Subcutaneous abdominal adipose tissue (tissue), 5 donors: ENCODE measurements around the gene PIM3.
A peak's percentile ranks its signal among the peaks of the same experiment; 100 is the strongest.
"Not testable (repeated sequence)": the region's sequence is repeated elsewhere in the genome, so short reads cannot be mapped to it uniquely, and the experiment has no call there.

Experiments
- H3K27ac ChIP-seq: one replicate; pipeline ENCODE4 v1.7.0; 2013; ENCODE audit warnings: low read depth, mild to moderate bottlenecking, inconsistent platforms, low read length, moderate library complexity
- H3K27me3 ChIP-seq, 5 donors: one replicate each; pipeline ENCODE4 v1.7.0; 2013; ENCODE audit warnings: low read length in 5 of 5, inconsistent platforms in 1 of 5; ENCODE audit not compliant: control insufficient read depth in 5 of 5, insufficient read depth in 4 of 5
- H3K36me3 ChIP-seq, 5 donors: one replicate each; pipeline ENCODE4 v1.7.0; 2013; ENCODE audit warnings: low read length in 5 of 5; ENCODE audit not compliant: control insufficient read depth in 5 of 5, insufficient read depth in 5 of 5
- H3K4me1 ChIP-seq, 5 donors: one replicate each; pipeline ENCODE4 v1.7.0; 2013; ENCODE audit warnings: low read length in 5 of 5, mild to moderate bottlenecking in 3 of 5, moderate library complexity in 1 of 5; ENCODE audit not compliant: control insufficient read depth in 5 of 5, insufficient read depth in 5 of 5
- H3K4me3 ChIP-seq, 5 donors: one replicate each; pipeline ENCODE4 v1.7.0; 2013; ENCODE audit warnings: low read length in 5 of 5, low read depth in 1 of 5
- H3K9ac ChIP-seq, 5 donors: one replicate each; pipeline ENCODE4 v1.7.0; 2013; ENCODE audit warnings: low read length in 5 of 5, mild to moderate bottlenecking in 4 of 5, moderate library complexity in 3 of 5
- H3K9me3 ChIP-seq, 5 donors: one replicate each; pipeline ENCODE4 v1.7.0; 2013; ENCODE audit warnings: low read length in 5 of 5; ENCODE audit not compliant: control insufficient read depth in 5 of 5
- donor health status: healthy.
- donor health status: healthy.
- donor health status: healthy.
- donor health status: healthy.
- donor health status: healthy.

Gene PIM3

GRCh38 chr22:49972163-49973017, 11.8 kb downstream of the PIM3 start:
- H3K4me1 ChIP-seq: peaks cover 5 to 60% (median 40%) of the 10 kb centered on the region in 5 donors

GRCh38 chr22:49973018-49973961, 12.7 kb downstream of the PIM3 start:
- Histone ChIP-seq H3K4me3 (no peak overlapping the region), H3K9me3 (no peaks in the 10 kb centered on the region), H3K27ac (no peak overlapping the region), H3K4me1 (peaks cover 3 to 51% (median 31%) of the 10 kb centered on the region in 5 donors), H3K27me3 (no peaks in the 10 kb centered on the region), H3K9ac (no peak overlapping the region), H3K36me3 (no peaks in the 10 kb centered on the region)

More at GRCh38 chr22:49972163-49973017, 11.8 kb downstream of the PIM3 start:
- Histone ChIP-seq H3K9me3 (no peaks in the 10 kb centered on the region), H3K9ac (peak overlapping the region in 1 of 5 donors; percentile 78), H3K4me3 (peak overlapping the region in 3 of 5 donors; percentile 32 to 66 (median 48)), H3K36me3 (no peaks in the 10 kb centered on the region), H3K27me3 (no peaks in the 10 kb centered on the region), H3K27ac (no peak overlapping the region)

- peak overlapping the region; percentile 48 for H3K27ac ChIP-seq
Measured at GRCh38 chr22:49975543-49976389, 15.2 kb downstream of the PIM3 start.

GRCh38 chr22:49976439-49977175, 16.0 kb downstream of the PIM3 start:
- H3K4me1 ChIP-seq: peaks cover 0 to 19% (median 11%) of the 10 kb centered on the region in 5 donors
- H3K4me3 ChIP-seq: no peak overlapping the region
- H3K9me3 ChIP-seq: peaks cover 0 to 6% (median 0%) of the 10 kb centered on the region in 5 donors
- H3K27ac ChIP-seq: peak overlapping the region; percentile 48
- no peaks in the 10 kb centered on the region for H3K36me3 ChIP-seq
- H3K27me3 ChIP-seq: no peaks in the 10 kb centered on the region
- no peak overlapping the region for H3K9ac ChIP-seq

More at GRCh38 chr22:49975543-49976389, 15.2 kb downstream of the PIM3 start:
- H3K9ac ChIP-seq: no peak overlapping the region
- H3K4me1 ChIP-seq: peaks cover 0 to 27% (median 17%) of the 10 kb centered on the region in 5 donors
- no peak overlapping the region for H3K4me3 ChIP-seq
- no peaks in the 10 kb centered on the region for H3K36me3 ChIP-seq
- no peaks in the 10 kb centered on the region for H3K27me3 ChIP-seq
- peaks cover 0 to 6% (median 0%) of the 10 kb centered on the region in 5 donors for H3K9me3 ChIP-seq

GRCh38 chr22:49977578-49977977, 17.0 kb downstream of the PIM3 start:
- Histone ChIP-seq H3K27ac (no peak overlapping the region), H3K9me3 (peaks cover 0 to 6% (median 0%) of the 10 kb centered on the region in 5 donors), H3K4me1 (peaks cover 0 to 9% (median 5%) of the 10 kb centered on the region in 5 donors), H3K9ac (no peak overlapping the region), H3K36me3 (no peaks in the 10 kb centered on the region), H3K27me3 (peaks cover 0 to 2% (median 1%) of the 10 kb centered on the region in 5 donors), H3K4me3 (no peak overlapping the region)

GRCh38 chr22:49979587-49980264, 19.2 kb downstream of the PIM3 start:
- Histone ChIP-seq H3K4me1 (peaks cover 0 to 17% (median 11%) of the 10 kb centered on the region in 5 donors), H3K9ac (no peak overlapping the region), H3K27ac (no peak overlapping the region), H3K4me3 (no peak overlapping the region), H3K36me3 (no peaks in the 10 kb centered on the region), H3K9me3 (peaks cover 0 to 6% (median 0%) of the 10 kb centered on the region in 5 donors), H3K27me3 (peaks cover 5 to 11% (median 8%) of the 10 kb centered on the region in 5 donors)

GRCh38 chr22:49981799-49982198, 21.2 kb downstream of the PIM3 start:
- peaks cover 0 to 11% (median 7%) of the 10 kb centered on the region in 5 donors for H3K4me1 ChIP-seq
- H3K27me3 ChIP-seq: peaks cover 5 to 11% (median 8%) of the 10 kb centered on the region in 5 donors
- not testable (repeated sequence) for H3K4me3 ChIP-seq, H3K36me3 ChIP-seq, H3K27ac ChIP-seq, H3K9ac ChIP-seq
- peaks cover 0 to 12% (median 4%) of the 10 kb centered on the region in 5 donors for H3K9me3 ChIP-seq

- H3K4me3 ChIP-seq: peak overlapping the region in 3 of 5 donors; percentile 22 to 47 (median 22)
Measured at GRCh38 chr22:49983148-49984042, 22.8 kb downstream of the PIM3 start.

More at GRCh38 chr22:49983148-49984042, 22.8 kb downstream of the PIM3 start:
- H3K36me3 ChIP-seq: no peaks in the 10 kb centered on the region
- peaks cover 0 to 11% (median 7%) of the 10 kb centered on the region in 5 donors for H3K4me1 ChIP-seq
- H3K9ac ChIP-seq: no peak overlapping the region
- peaks cover 5 to 11% (median 8%) of the 10 kb centered on the region in 5 donors for H3K27me3 ChIP-seq
- peaks cover 0 to 12% (median 4%) of the 10 kb centered on the region in 5 donors for H3K9me3 ChIP-seq
- no peak overlapping the region for H3K27ac ChIP-seq
